Frontal cortex (tissue), 4 donors: ENCODE data around the gene CRY1. TPM values are rescaled to one million over a fixed set of nuclear protein-coding genes. Genes with fewer than 3 reads are reported as not detected.
"Not testable (repeated sequence)": the region's sequence is repeated elsewhere in the genome, so short reads cannot be mapped to it uniquely, and the experiment has no call there.

Source experiments
- DNase-seq, 2 donors: peaks; one replicate each; pipeline ENCODE4 v3.0.0; 2012; ENCODE audit warnings: low spot score in 2 of 2
- FAIRE-seq: peaks from 2 replicates; lab custom pipeline; 2012; peaks lifted over from hg19 to GRCh38; lab: Jason Lieb, UNC
- total RNA-seq: library from RNA; depleted of rRNA; stranded (reverse); fragments of >200 nt; gene quantifications from one replicate; pipeline ENCODE4 v1.2.3, GENCODE V29; 2014
- donor health status: control.
- donor health status: control.
- donor health status: control.

The CRY1 gene
- total RNA-seq, 1 donor from 2014 or later: 41.2 TPM

- DNase-seq (no peak), FAIRE-seq (no peak)
Observed at GRCh38 chr12:107025671-107026070, 67.7 kb downstream of the CRY1 start.

DNA sequence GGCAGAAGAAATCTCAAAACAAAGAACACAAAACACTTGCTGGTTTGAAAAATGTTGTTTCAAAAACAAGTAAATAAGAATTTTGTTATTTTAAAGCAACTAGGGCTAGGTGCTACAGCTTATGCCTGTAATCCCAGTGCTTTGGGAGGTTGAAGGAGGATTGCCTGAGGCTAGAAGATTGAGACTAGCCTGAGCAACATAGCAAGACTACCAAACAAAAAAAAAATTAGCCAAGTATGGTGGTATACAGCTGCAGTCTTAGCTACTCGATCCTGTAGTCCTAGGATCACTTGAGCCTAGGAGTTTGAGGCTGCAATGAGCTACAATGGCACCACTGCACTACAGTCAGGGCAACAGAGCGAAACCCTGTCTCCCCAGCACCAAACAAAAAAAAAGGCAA lies 73.8 kb downstream of the CRY1 start:
- no peak for FAIRE-seq

GRCh38 chr12:107017042-107017441 lies 76.3 kb downstream of the CRY1 start:
- FAIRE-seq (no peak), DNase-seq (no peak)

More for the DNA sequence above, 73.8 kb downstream of the CRY1 start:
- DNase-seq: no peak

DNA sequence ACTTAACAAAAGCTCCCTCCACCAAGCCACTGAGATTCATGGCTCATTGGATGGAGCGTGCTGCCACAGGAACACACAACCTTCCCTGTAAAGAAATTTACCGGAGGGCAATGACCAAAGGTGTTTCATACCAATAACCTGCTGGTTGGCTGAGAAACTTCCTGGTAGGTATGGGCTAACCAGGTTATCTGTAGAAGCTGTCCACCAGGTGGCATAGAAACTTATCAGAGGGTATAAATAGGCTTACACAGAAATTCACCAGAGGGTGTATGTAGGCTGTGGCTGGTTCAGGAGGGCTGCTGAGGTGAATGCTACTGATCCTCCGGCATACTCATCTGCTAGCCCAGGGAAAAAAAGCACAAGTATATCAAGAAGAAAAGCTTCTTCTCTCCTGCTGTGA lies 79.3 kb downstream of the CRY1 start:
- no peak for DNase-seq
- FAIRE-seq: no peak

GRCh38 chr12:107012736-107013425 lies 80.5 kb downstream of the CRY1 start:
- no peak for DNase-seq
- no peak for FAIRE-seq

- DNase-seq: no peak
Observed at GRCh38 chr12:107011519-107011918, 81.8 kb downstream of the CRY1 start.

GRCh38 chr12:107007411-107007810 lies 85.9 kb downstream of the CRY1 start:
- no peak for FAIRE-seq
- DNase-seq: no peak

More at GRCh38 chr12:107011519-107011918, 81.8 kb downstream of the CRY1 start:
- no peak for FAIRE-seq

DNA sequence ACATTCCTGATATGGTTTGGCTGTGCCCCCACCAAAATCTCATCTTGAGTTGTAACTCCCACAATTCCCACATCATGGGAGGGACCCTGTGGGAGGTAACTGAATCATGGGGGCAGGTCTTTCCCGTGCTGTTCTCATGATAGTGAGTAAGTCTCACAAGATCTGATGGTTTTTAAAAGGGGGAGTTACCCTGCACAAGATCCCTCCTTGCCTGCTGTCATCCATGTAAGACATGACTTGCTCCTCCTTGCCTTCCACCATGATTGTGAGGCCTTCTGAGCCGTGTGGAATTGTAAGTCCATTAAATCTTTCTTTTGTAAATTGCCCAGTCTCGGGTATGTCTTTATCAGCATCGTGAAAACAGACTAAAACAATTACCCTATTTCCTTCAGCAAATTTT lies 90.7 kb downstream of the CRY1 start:
- FAIRE-seq, DNase-seq: not testable (repeated sequence)

- no peak for DNase-seq
- FAIRE-seq: no peak
Observed at GRCh38 chr12:106999446-106999845, 93.9 kb downstream of the CRY1 start.

DNA sequence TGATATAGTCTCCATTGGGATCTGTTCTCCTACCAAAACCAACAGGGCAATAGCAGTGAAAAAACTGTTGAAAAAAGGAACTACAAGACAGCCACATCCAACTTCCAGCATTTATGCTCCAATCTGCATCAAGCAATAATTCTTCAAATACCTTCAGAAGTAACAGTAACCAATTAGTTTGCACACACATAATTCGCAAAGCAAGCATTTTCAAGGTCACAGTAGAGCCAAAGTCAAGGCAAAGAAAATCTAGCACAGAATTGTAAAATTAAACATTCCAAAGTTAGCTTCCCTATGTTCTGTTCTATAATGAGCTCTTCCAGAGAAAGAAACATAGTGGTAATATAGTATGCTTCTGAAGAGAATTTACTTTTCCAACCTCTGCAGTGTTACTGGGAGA lies 95.4 kb downstream of the CRY1 start:
- FAIRE-seq (no peak), DNase-seq (no peak)

- DNase-seq, FAIRE-seq: not testable (repeated sequence)
Observed at GRCh38 chr12:106996102-106996501, 97.2 kb downstream of the CRY1 start.

- DNase-seq (no peak), FAIRE-seq (no peak)
Observed at GRCh38 chr12:106994579-106995220, 98.6 kb downstream of the CRY1 start.

DNA sequence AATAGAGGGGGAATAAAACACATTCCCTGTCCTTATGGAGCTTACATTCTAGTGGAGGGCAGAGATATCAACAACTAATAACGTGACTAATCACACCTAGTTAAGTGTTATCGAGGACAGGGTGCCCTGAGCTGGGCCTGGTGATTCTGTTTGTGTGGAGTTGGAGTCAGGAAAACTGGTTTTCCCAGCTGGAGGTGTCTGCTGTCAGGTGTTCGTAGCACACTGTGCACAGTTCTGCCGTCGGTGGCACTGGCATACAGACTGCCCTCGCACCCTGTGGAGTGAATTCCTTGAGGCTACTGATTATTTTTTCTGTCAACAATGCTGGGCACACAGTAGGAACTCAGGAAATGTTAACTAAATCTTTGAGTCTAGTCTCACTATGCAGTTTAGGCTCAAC lies 105.5 kb downstream of the CRY1 start:
- no peak for DNase-seq
- no peak for FAIRE-seq

- FAIRE-seq: no peak
- peak; percentile 81 to 93 for DNase-seq
Observed at GRCh38 chr12:106986625-106987389, 106.5 kb downstream of the CRY1 start, which contains the start of gene MTERF2. Gene MTERF2, minus strand, starts transcription at chr12:106987146. Its CDS starts 8,432 bp downstream, at chr12:106978714.

GRCh38 chr12:106986135-106986534 lies 107.2 kb downstream of the CRY1 start:
- FAIRE-seq (no peak), DNase-seq (no peak)

GRCh38 chr12:106985479-106985878 lies 107.9 kb downstream of the CRY1 start:
- DNase-seq (no peak), FAIRE-seq (no peak)

- no peak for DNase-seq
- no peak for FAIRE-seq
Observed at GRCh38 chr12:106984588-106985137, 108.7 kb downstream of the CRY1 start.

- DNase-seq (no peak), FAIRE-seq (no peak)
Observed at GRCh38 chr12:106982229-106982628, 111.1 kb downstream of the CRY1 start.

DNA sequence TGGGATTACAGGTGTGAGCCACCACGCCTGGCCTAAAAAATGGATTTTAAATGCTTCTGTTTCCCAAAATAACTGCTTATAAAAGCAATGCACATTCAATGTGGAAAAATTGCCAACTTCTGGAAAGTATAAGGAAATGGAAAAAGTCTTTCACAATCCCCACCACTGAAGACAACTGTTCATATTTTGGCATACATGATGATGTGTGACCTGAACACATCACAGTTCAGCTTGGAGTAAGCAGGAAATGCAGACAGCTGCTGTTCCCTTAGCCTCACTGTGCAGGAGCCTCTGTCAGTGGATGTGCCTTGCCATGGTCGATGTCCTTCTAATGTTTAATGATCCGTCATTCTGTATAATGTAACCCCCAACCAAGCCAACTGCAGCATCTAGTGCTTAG lies 111.6 kb downstream of the CRY1 start:
- DNase-seq (no peak), FAIRE-seq (no peak)

DNA sequence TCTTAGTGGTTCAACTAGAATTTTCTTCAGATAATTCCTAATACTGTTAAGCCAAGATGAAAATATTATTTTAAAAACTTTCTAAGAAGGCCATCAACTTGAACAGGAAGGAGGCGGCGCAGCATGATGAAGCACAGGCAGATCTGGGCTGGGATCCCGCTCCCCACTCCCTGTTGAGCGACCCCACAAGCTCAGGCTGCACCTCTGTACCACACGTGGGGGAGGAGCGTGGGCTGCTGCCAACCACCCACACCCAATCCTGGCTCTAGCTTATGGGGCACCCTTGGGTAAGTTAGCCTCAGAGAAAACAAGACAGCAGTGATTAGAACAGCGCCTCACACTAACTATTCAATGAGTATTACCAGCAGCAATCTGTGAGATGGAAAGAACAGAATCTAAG lies 112.4 kb downstream of the CRY1 start:
- FAIRE-seq: no peak

More for the DNA sequence above, 112.4 kb downstream of the CRY1 start:
- DNase-seq: no peak
